IMR-90 (cell line): ENCODE results near the gene KCTD2. TPM values are rescaled to one million over a fixed set of nuclear protein-coding genes. Genes with fewer than 3 reads are reported as not detected.

Experiments used
- ATAC-seq: fragments of 200-7000 bp; cut with Tn5 transposase; 2 replicates; pipeline ENCODE4 v1.9.1; 2020; ENCODE audit warnings: low read depth, mild to moderate bottlenecking, moderate library complexity
- BruUV-seq: library from RNA; stranded (reverse); fragments of 400-500 nt; replicated peaks from 2 replicates; lab custom pipeline; 2021; lab: Mats Ljungman, UMichigan
- CTCF ChIA-PET: fragments of 300-600 bp; formaldehyde crosslinking; extraction: SDS; loops from one replicate; lab custom pipeline; 2021; ENCODE audit warnings: antibody characterized with exemption; lab: Yijun Ruan, JAX
- POLR2A ChIA-PET: fragments of 300-600 bp; sonication (Branson Sonifier 250); formaldehyde crosslinking; loops from one replicate; lab custom pipeline; 2022; ENCODE audit warnings: antibody characterized with exemption; ENCODE audit not compliant: unreplicated experiment; lab: Charles Lee
- DNase-seq: peaks from one replicate; pipeline ENCODE4 v3.0.0; 2013
- H2AFZ ChIP-seq: replicated peaks from 2 replicates; pipeline ENCODE3; 2013; ENCODE audit warnings: low read length, mild to moderate bottlenecking; ENCODE audit not compliant: poor library complexity
- H2AK5ac ChIP-seq: 2 replicates; pipeline ENCODE4 v1.6.1; 2013; ENCODE audit warnings: low read depth, low read length, inconsistent platforms
- H2AK9ac ChIP-seq: replicated peaks from 2 replicates; pipeline ENCODE3; 2013; ENCODE audit warnings: mild to moderate bottlenecking, low read depth, low read length, moderate library complexity; ENCODE audit not compliant: poor library complexity
- H2BK120ac ChIP-seq: 2 replicates; pipeline ENCODE4 v1.6.1; 2013; ENCODE audit warnings: low read depth, low read length, inconsistent platforms
- H2BK15ac ChIP-seq: 3 replicates; pipeline ENCODE4 v1.6.1; 2013; ENCODE audit warnings: low read depth, low read length, inconsistent platforms
- H2BK20ac ChIP-seq: 2 replicates; pipeline ENCODE4 v1.6.1; 2013; ENCODE audit warnings: low read depth, mild to moderate bottlenecking, inconsistent platforms, low read length, moderate library complexity
- H2BK5ac ChIP-seq: 2 replicates; pipeline ENCODE4 v1.6.1; 2013; ENCODE audit warnings: mild to moderate bottlenecking, low read depth, low read length, inconsistent platforms; ENCODE audit not compliant: poor library complexity, severe bottlenecking
- H3K14ac ChIP-seq: replicated peaks from 2 replicates; pipeline ENCODE4 v1.6.1; 2013; ENCODE audit warnings: low read depth, low read length, inconsistent platforms
- H3K18ac ChIP-seq: 2 replicates; pipeline ENCODE4 v1.6.1; 2013; ENCODE audit warnings: low read depth, low read length, control low read depth
- H3K23ac ChIP-seq: 2 replicates; pipeline ENCODE4 v1.6.1; 2013; ENCODE audit warnings: low read depth, low read length, inconsistent platforms
- H3K27ac ChIP-seq: 2 replicates; pipeline ENCODE4 v1.5.1; 2013; ENCODE audit warnings: mild to moderate bottlenecking, control low read depth, low read length; ENCODE audit not compliant: insufficient read depth
- H3K27me3 ChIP-seq: 2 replicates; pipeline ENCODE4 v1.6.1; 2013; ENCODE audit warnings: low read length; ENCODE audit not compliant: control insufficient read depth, insufficient read depth
- H3K36me3 ChIP-seq: 2 replicates; pipeline ENCODE4 v1.6.1; 2013; ENCODE audit warnings: low read length, mixed read lengths; ENCODE audit not compliant: control insufficient read depth, insufficient read depth
- H3K4ac ChIP-seq: 2 replicates; pipeline ENCODE4 v1.6.1; 2013; ENCODE audit warnings: low read depth, low read length, inconsistent platforms
- H3K4me1 ChIP-seq: 2 replicates; pipeline ENCODE4 v1.6.1; 2013; ENCODE audit warnings: low read length, mixed read lengths; ENCODE audit not compliant: control insufficient read depth, insufficient read depth
- H3K4me2 ChIP-seq: 2 replicates; pipeline ENCODE4 v1.6.1; 2013; ENCODE audit warnings: low read depth, mild to moderate bottlenecking, control low read depth, low read length, moderate library complexity
- H3K4me3 ChIP-seq: 2 replicates; pipeline ENCODE4 v1.5.1; 2013; ENCODE audit warnings: low read depth, mild to moderate bottlenecking, control low read depth, low read length, moderate library complexity; ENCODE audit not compliant: insufficient read depth
- H3K56ac ChIP-seq: 2 replicates; pipeline ENCODE4 v1.6.1; 2013; ENCODE audit warnings: low read length, inconsistent platforms; ENCODE audit not compliant: insufficient read depth; ENCODE audit errors: extremely low read depth
- H3K79me1 ChIP-seq, 2 experiments: 2 replicates each; pipeline ENCODE4 v1.6.1; 2013; ENCODE audit warnings: low read length in 2 of 2, inconsistent platforms in 1 of 2, low read depth in 1 of 2
- H3K9ac ChIP-seq: 2 replicates; pipeline ENCODE4 v1.6.1; 2013; ENCODE audit warnings: low read depth, low read length, control low read depth
- H3K9me1 ChIP-seq: 2 replicates; pipeline ENCODE4 v1.6.1; 2013; ENCODE audit warnings: low read length, inconsistent platforms; ENCODE audit not compliant: insufficient read depth
- H3K9me3 ChIP-seq: 2 replicates; pipeline ENCODE4 v1.6.1; 2013; ENCODE audit warnings: low read length; ENCODE audit not compliant: control insufficient read depth, insufficient read depth
- H4K20me1 ChIP-seq: 2 replicates; pipeline ENCODE4 v1.6.1; 2013; ENCODE audit warnings: low read length, inconsistent platforms; ENCODE audit not compliant: insufficient read depth
- H4K5ac ChIP-seq: 2 replicates; pipeline ENCODE4 v1.6.1; 2013; ENCODE audit warnings: mild to moderate bottlenecking, low read depth, low read length, control low read depth
- H4K8ac ChIP-seq, 2 experiments: 2 replicates each; pipeline ENCODE4 v1.6.1; 2013; ENCODE audit warnings: low read depth in 2 of 2, low read length in 2 of 2, control low read depth in 1 of 2, inconsistent platforms in 1 of 2
- H4K91ac ChIP-seq: 2 replicates; pipeline ENCODE4 v1.6.1; 2013; ENCODE audit warnings: low read depth, low read length, inconsistent platforms; ENCODE audit not compliant: insufficient read depth
- ELK1 ChIP-seq: fragments of 150-350 bp; IDR thresholded peaks from 2 replicates; pipeline ENCODE4 v1.6.1; 2016; ENCODE audit warnings: low read depth, mild to moderate bottlenecking, low read length, moderate library complexity, borderline replicate concordance
- MAZ ChIP-seq: IDR thresholded peaks from 2 replicates; pipeline ENCODE4 v1.6.1; 2012; ENCODE audit warnings: low read depth, mild to moderate bottlenecking, low read length, improper control_type of control experiment, moderate library complexity, borderline replicate concordance
- NFE2L2 ChIP-seq: fragments of 150-350 bp; IDR thresholded peaks from 2 replicates; pipeline ENCODE4 v1.6.1; 2016; ENCODE audit warnings: low read depth, mild to moderate bottlenecking, low read length
- POLR2A ChIP-seq: IDR thresholded peaks from 2 replicates; pipeline ENCODE4 v1.6.1; 2012; ENCODE audit warnings: mild to moderate bottlenecking, low read depth, low read length
- SMC3 ChIP-seq: fragments of 150-350 bp; IDR thresholded peaks from 2 replicates; pipeline ENCODE4 v1.6.1; 2016; ENCODE audit warnings: low read depth, mild to moderate bottlenecking, antibody characterized with exemption, low read length, moderate library complexity
- WGBS, 2 experiments: methylation state at CpG; one replicate each; pipeline versions ENCODE4 v1.1.5 to v1.1.7; 2013; ENCODE audit warnings: missing lambda C conversion rate in 2 of 2; ENCODE audit not compliant: insufficient read length in 1 of 2; ENCODE audit errors: extremely low coverage in 2 of 2; 5-methylcytosine and 5-hydroxymethylcytosine counted together
- dilution Hi-C: fragments of 300-500 bp; cut with HindIII; formaldehyde crosslinking; loops from one replicate; pipeline ENCODE4 v1.14.3; 2018; ENCODE audit warnings: low sequenced_read_pairs; ENCODE audit not compliant: unreplicated experiment
- in situ Hi-C: fragments of 300-500 bp; cut with MboI; formaldehyde crosslinking; loops from 3 replicates; pipeline ENCODE4 v1.14.3; 2019; ENCODE audit warnings: low sequenced_read_pairs, inconsistent platforms, mixed read lengths
- intact Hi-C: fragments of 100-400 bp; cut with micrococcal nuclease; formaldehyde crosslinking; loops from 2 replicates; pipeline ENCODE4 v1.10.0; 2022
- polyA plus RNA-seq, 3 experiments: library from polyadenylated mRNA; depleted of rRNA; stranded (reverse); fragments of >200 nt; gene quantifications; 2 replicates each; pipeline ENCODE4 v1.2.3, GENCODE V29; 2012; ENCODE audit warnings: low replicate concordance in 1 of 3
- total RNA-seq: library from RNA; depleted of rRNA; stranded (reverse); fragments of >200 nt; gene quantifications from 2 replicates; pipeline ENCODE4 v1.2.3, GENCODE V29; 2012

KCTD2 gene
- total and polyA plus RNA-seq, 2 of the 4 experiments (the other 2 are of a cell fraction), result 9.1 to 18.4 TPM

GRCh38 chr17:75009139-75009724, 37.8 kb upstream of the KCTD2 start:
- H3K56ac ChIP-seq, result no peak overlapping the region
- no peak overlapping the region for H2BK20ac ChIP-seq
- no peak for DNase-seq
- peaks cover 9 to 12% of the 10 kb centered on the region in 2 experiments for H3K79me1 ChIP-seq
- no TSS peak for BruUV-seq
- no peak overlapping the region for H2AFZ ChIP-seq
- no peak overlapping the region for H3K23ac ChIP-seq
- no peaks in the 10 kb centered on the region for H3K27me3 ChIP-seq
- no peak for ATAC-seq
- no peak overlapping the region for H4K8ac ChIP-seq
- ChIA-PET CTCF (no interaction called here), POLR2A (interaction anchor here (0.5 kb wide), 1 partner anchor 15 kb away, joined by 3 read pairs; no protein-coding TSS in a partner anchor)
- 0 out of 2 replicates have a peak, but pooled peaks cover 4% of the 10 kb centered on the region for H3K9me1 ChIP-seq
- H2AK9ac ChIP-seq, result no peak overlapping the region
- no peak overlapping the region for H3K18ac ChIP-seq
- H3K9ac ChIP-seq, result no peak overlapping the region
- no peak overlapping the region for H2AK5ac ChIP-seq
- no peak overlapping the region for H4K5ac ChIP-seq
- H3K4ac ChIP-seq, result no peak overlapping the region
- intact Hi-C loops (no loop called here), in situ Hi-C loops (no loop called here), dilution Hi-C loops (no loop called here)
- H2BK5ac ChIP-seq, result no peak overlapping the region
- no peak overlapping the region for H2BK15ac ChIP-seq
- H4K20me1 ChIP-seq, result no peaks in the 10 kb centered on the region
- WGBS, 2 experiments, result 63% methylated on average over 1 of the region's 2 CpGs; no CpG with 5 or more reads in 1 of the 2 experiments
- H3K4me2 ChIP-seq, result no peak overlapping the region
- TF ChIP-seq NFE2L2, result no peak
- TF ChIP-seq ELK1, result no peak
- no peak for TF ChIP-seq SMC3
- no peak for TF ChIP-seq MAZ
- TF ChIP-seq POLR2A, result no peak
- H3K9me3 ChIP-seq, result no peaks in the 10 kb centered on the region
- H3K14ac ChIP-seq, result no peak overlapping the region
- H3K4me1 ChIP-seq, result peaks cover 6% of the 10 kb centered on the region
- peaks cover 12% of the 10 kb centered on the region; the same call in 1 of the 2 replicates for H3K36me3 ChIP-seq
- no peak overlapping the region for H3K27ac ChIP-seq
- H2BK120ac ChIP-seq, result no peak overlapping the region
- no peak overlapping the region for H3K4me3 ChIP-seq
- no peak overlapping the region for H4K91ac ChIP-seq
